IMR-90 (cell line): Measurements from ENCODE around the gene FUT9. TPM values are rescaled to one million over a fixed set of nuclear protein-coding genes. Genes with fewer than 3 reads are reported as not detected.

Experiments
- ATAC-seq: fragments of 200-7000 bp; cut with Tn5 transposase; 2 replicates; pipeline ENCODE4 v1.9.1; 2020; ENCODE audit warnings: low read depth, mild to moderate bottlenecking, moderate library complexity
- BruUV-seq: library from RNA; stranded (reverse); fragments of 400-500 nt; replicated peaks from 2 replicates; lab custom pipeline; 2021; lab: Mats Ljungman, UMichigan
- CTCF ChIA-PET: fragments of 300-600 bp; formaldehyde crosslinking; extraction: SDS; loops from one replicate; lab custom pipeline; 2021; ENCODE audit warnings: antibody characterized with exemption; lab: Yijun Ruan, JAX
- POLR2A ChIA-PET: fragments of 300-600 bp; sonication (Branson Sonifier 250); formaldehyde crosslinking; loops from one replicate; lab custom pipeline; 2022; ENCODE audit warnings: antibody characterized with exemption; ENCODE audit not compliant: unreplicated experiment; lab: Charles Lee
- DNase-seq: peaks from one replicate; pipeline ENCODE4 v3.0.0; 2013
- H2AFZ ChIP-seq: replicated peaks from 2 replicates; pipeline ENCODE3; 2013; ENCODE audit warnings: low read length, mild to moderate bottlenecking; ENCODE audit not compliant: poor library complexity
- H2AK5ac ChIP-seq: 2 replicates; pipeline ENCODE4 v1.6.1; 2013; ENCODE audit warnings: low read depth, low read length, inconsistent platforms
- H2AK9ac ChIP-seq: replicated peaks from 2 replicates; pipeline ENCODE3; 2013; ENCODE audit warnings: mild to moderate bottlenecking, low read depth, low read length, moderate library complexity; ENCODE audit not compliant: poor library complexity
- H2BK120ac ChIP-seq: 2 replicates; pipeline ENCODE4 v1.6.1; 2013; ENCODE audit warnings: low read depth, low read length, inconsistent platforms
- H2BK15ac ChIP-seq: 3 replicates; pipeline ENCODE4 v1.6.1; 2013; ENCODE audit warnings: low read depth, low read length, inconsistent platforms
- H2BK20ac ChIP-seq: 2 replicates; pipeline ENCODE4 v1.6.1; 2013; ENCODE audit warnings: low read depth, mild to moderate bottlenecking, inconsistent platforms, low read length, moderate library complexity
- H2BK5ac ChIP-seq: 2 replicates; pipeline ENCODE4 v1.6.1; 2013; ENCODE audit warnings: mild to moderate bottlenecking, low read depth, low read length, inconsistent platforms; ENCODE audit not compliant: poor library complexity, severe bottlenecking
- H3K14ac ChIP-seq: replicated peaks from 2 replicates; pipeline ENCODE4 v1.6.1; 2013; ENCODE audit warnings: low read depth, low read length, inconsistent platforms
- H3K18ac ChIP-seq: 2 replicates; pipeline ENCODE4 v1.6.1; 2013; ENCODE audit warnings: low read depth, low read length, control low read depth
- H3K23ac ChIP-seq: 2 replicates; pipeline ENCODE4 v1.6.1; 2013; ENCODE audit warnings: low read depth, low read length, inconsistent platforms
- H3K27ac ChIP-seq: 2 replicates; pipeline ENCODE4 v1.5.1; 2013; ENCODE audit warnings: mild to moderate bottlenecking, control low read depth, low read length; ENCODE audit not compliant: insufficient read depth
- H3K27me3 ChIP-seq: 2 replicates; pipeline ENCODE4 v1.6.1; 2013; ENCODE audit warnings: low read length; ENCODE audit not compliant: control insufficient read depth, insufficient read depth
- H3K36me3 ChIP-seq: 2 replicates; pipeline ENCODE4 v1.6.1; 2013; ENCODE audit warnings: low read length, mixed read lengths; ENCODE audit not compliant: control insufficient read depth, insufficient read depth
- H3K4ac ChIP-seq: 2 replicates; pipeline ENCODE4 v1.6.1; 2013; ENCODE audit warnings: low read depth, low read length, inconsistent platforms
- H3K4me1 ChIP-seq: 2 replicates; pipeline ENCODE4 v1.6.1; 2013; ENCODE audit warnings: low read length, mixed read lengths; ENCODE audit not compliant: control insufficient read depth, insufficient read depth
- H3K4me2 ChIP-seq: 2 replicates; pipeline ENCODE4 v1.6.1; 2013; ENCODE audit warnings: low read depth, mild to moderate bottlenecking, control low read depth, low read length, moderate library complexity
- H3K4me3 ChIP-seq: 2 replicates; pipeline ENCODE4 v1.5.1; 2013; ENCODE audit warnings: low read depth, mild to moderate bottlenecking, control low read depth, low read length, moderate library complexity; ENCODE audit not compliant: insufficient read depth
- H3K56ac ChIP-seq: 2 replicates; pipeline ENCODE4 v1.6.1; 2013; ENCODE audit warnings: low read length, inconsistent platforms; ENCODE audit not compliant: insufficient read depth; ENCODE audit errors: extremely low read depth
- H3K79me1 ChIP-seq, 2 experiments: 2 replicates each; pipeline ENCODE4 v1.6.1; 2013; ENCODE audit warnings: low read length in 2 of 2, inconsistent platforms in 1 of 2, low read depth in 1 of 2
- H3K9ac ChIP-seq: 2 replicates; pipeline ENCODE4 v1.6.1; 2013; ENCODE audit warnings: low read depth, low read length, control low read depth
- H3K9me1 ChIP-seq: 2 replicates; pipeline ENCODE4 v1.6.1; 2013; ENCODE audit warnings: low read length, inconsistent platforms; ENCODE audit not compliant: insufficient read depth
- H3K9me3 ChIP-seq: 2 replicates; pipeline ENCODE4 v1.6.1; 2013; ENCODE audit warnings: low read length; ENCODE audit not compliant: control insufficient read depth, insufficient read depth
- H4K20me1 ChIP-seq: 2 replicates; pipeline ENCODE4 v1.6.1; 2013; ENCODE audit warnings: low read length, inconsistent platforms; ENCODE audit not compliant: insufficient read depth
- H4K5ac ChIP-seq: 2 replicates; pipeline ENCODE4 v1.6.1; 2013; ENCODE audit warnings: mild to moderate bottlenecking, low read depth, low read length, control low read depth
- H4K8ac ChIP-seq, 2 experiments: 2 replicates each; pipeline ENCODE4 v1.6.1; 2013; ENCODE audit warnings: low read depth in 2 of 2, low read length in 2 of 2, control low read depth in 1 of 2, inconsistent platforms in 1 of 2
- H4K91ac ChIP-seq: 2 replicates; pipeline ENCODE4 v1.6.1; 2013; ENCODE audit warnings: low read depth, low read length, inconsistent platforms; ENCODE audit not compliant: insufficient read depth
- BHLHE40 ChIP-seq: fragments of 150-350 bp; IDR thresholded peaks from 2 replicates; pipeline ENCODE4 v1.6.1; 2016; ENCODE audit warnings: mild to moderate bottlenecking, low read depth, low read length
- CEBPB ChIP-seq: IDR thresholded peaks from 2 replicates; pipeline ENCODE4 v1.6.1; 2012; ENCODE audit warnings: low read depth, low read length, improper control_type of control experiment
- CHD1 ChIP-seq: IDR thresholded peaks from 2 replicates; pipeline ENCODE4 v1.6.1; 2012; ENCODE audit warnings: low read depth, low read length, improper control_type of control experiment
- CTCF ChIP-seq: conservative IDR thresholded peaks from 2 replicates; pipeline ENCODE4 v1.5.1; 2012; ENCODE audit warnings: mild to moderate bottlenecking, low read depth, low read length, improper control_type of control experiment
- ELK1 ChIP-seq: fragments of 150-350 bp; IDR thresholded peaks from 2 replicates; pipeline ENCODE4 v1.6.1; 2016; ENCODE audit warnings: low read depth, mild to moderate bottlenecking, low read length, moderate library complexity, borderline replicate concordance
- FOS ChIP-seq: fragments of 150-350 bp; IDR thresholded peaks from 2 replicates; pipeline ENCODE4 v1.6.1; 2016; ENCODE audit warnings: low read depth, low read length
- MAFK ChIP-seq: IDR thresholded peaks from 2 replicates; pipeline ENCODE4 v1.6.1; 2012; ENCODE audit warnings: low read depth, low read length, improper control_type of control experiment
- MAZ ChIP-seq: IDR thresholded peaks from 2 replicates; pipeline ENCODE4 v1.6.1; 2012; ENCODE audit warnings: low read depth, mild to moderate bottlenecking, low read length, improper control_type of control experiment, moderate library complexity, borderline replicate concordance
- MXI1 ChIP-seq: IDR thresholded peaks from 2 replicates; pipeline ENCODE4 v1.6.1; 2012; ENCODE audit warnings: low read depth, mild to moderate bottlenecking, low read length, moderate library complexity, borderline replicate concordance
- NFE2L2 ChIP-seq: fragments of 150-350 bp; IDR thresholded peaks from 2 replicates; pipeline ENCODE4 v1.6.1; 2016; ENCODE audit warnings: low read depth, mild to moderate bottlenecking, low read length
- POLR2A ChIP-seq: IDR thresholded peaks from 2 replicates; pipeline ENCODE4 v1.6.1; 2012; ENCODE audit warnings: mild to moderate bottlenecking, low read depth, low read length
- RAD21 ChIP-seq: IDR thresholded peaks from 2 replicates; pipeline ENCODE4 v1.6.1; 2012; ENCODE audit warnings: low read length, improper control_type of control experiment
- RCOR1 ChIP-seq: IDR thresholded peaks from 2 replicates; pipeline ENCODE4 v1.6.1; 2012; ENCODE audit warnings: mild to moderate bottlenecking, low read length, improper control_type of control experiment; ENCODE audit not compliant: insufficient replicate concordance
- RFX5 ChIP-seq: IDR thresholded peaks from 2 replicates; pipeline ENCODE4 v1.8.0; 2012; ENCODE audit warnings: low read depth, mild to moderate bottlenecking, low read length, moderate library complexity
- SMC3 ChIP-seq: fragments of 150-350 bp; IDR thresholded peaks from 2 replicates; pipeline ENCODE4 v1.6.1; 2016; ENCODE audit warnings: low read depth, mild to moderate bottlenecking, antibody characterized with exemption, low read length, moderate library complexity
- USF2 ChIP-seq: fragments of 150-350 bp; IDR thresholded peaks from 2 replicates; pipeline ENCODE4 v1.6.1; 2017; ENCODE audit warnings: mild to moderate bottlenecking, antibody characterized with exemption, low read length, low read depth
- dilution Hi-C: fragments of 300-500 bp; cut with HindIII; formaldehyde crosslinking; loops from one replicate; pipeline ENCODE4 v1.14.3; 2018; ENCODE audit warnings: low sequenced_read_pairs; ENCODE audit not compliant: unreplicated experiment
- in situ Hi-C: fragments of 300-500 bp; cut with MboI; formaldehyde crosslinking; loops from 3 replicates; pipeline ENCODE4 v1.14.3; 2019; ENCODE audit warnings: low sequenced_read_pairs, inconsistent platforms, mixed read lengths
- intact Hi-C: fragments of 100-400 bp; cut with micrococcal nuclease; formaldehyde crosslinking; loops from 2 replicates; pipeline ENCODE4 v1.10.0; 2022
- polyA plus RNA-seq, 3 experiments: library from polyadenylated mRNA; depleted of rRNA; stranded (reverse); fragments of >200 nt; gene quantifications; 2 replicates each; pipeline ENCODE4 v1.2.3, GENCODE V29; 2012; ENCODE audit warnings: low replicate concordance in 1 of 3
- total RNA-seq: library from RNA; depleted of rRNA; stranded (reverse); fragments of >200 nt; gene quantifications from 2 replicates; pipeline ENCODE4 v1.2.3, GENCODE V29; 2012

Gene FUT9
- total and polyA plus RNA-seq, 2 of the 4 experiments (the other 2 are of a cell fraction) = under 0.01 TPM; not detected in 1

- H3K36me3 ChIP-seq = no peaks in the 10 kb centered on the region
- no peak overlapping the region for H2AK9ac ChIP-seq
- H4K20me1 ChIP-seq = no peaks in the 10 kb centered on the region
- H3K18ac ChIP-seq = no peak overlapping the region
- H2BK20ac ChIP-seq = no peak overlapping the region
- no peak overlapping the region for H3K4me3 ChIP-seq
- H3K9ac ChIP-seq = no peak overlapping the region
- H4K8ac ChIP-seq = no peak overlapping the region
- no peak overlapping the region for H3K4me2 ChIP-seq
- POLR2A ChIA-PET = no interaction called here
- no peak for TF ChIP-seq MAFK
- no peak for TF ChIP-seq CHD1
- TF ChIP-seq POLR2A = no peak
- no peak for TF ChIP-seq RAD21
- no peak for TF ChIP-seq CTCF
- no peak for TF ChIP-seq NFE2L2
- no peak for TF ChIP-seq SMC3
- TF ChIP-seq RFX5 = no peak
- TF ChIP-seq BHLHE40 = no peak
- TF ChIP-seq ELK1 = no peak
- TF ChIP-seq RCOR1 = no peak
- TF ChIP-seq CEBPB = no peak
- no peak for TF ChIP-seq FOS
- no peak for TF ChIP-seq MXI1
- no peak for TF ChIP-seq USF2
- TF ChIP-seq MAZ = no peak
- no peak overlapping the region for H3K14ac ChIP-seq
- H3K79me1 ChIP-seq = no peaks in the 10 kb centered on the region
- dilution Hi-C loops = no loop called here
- CTCF ChIA-PET = no interaction called here
- no peak overlapping the region for H4K5ac ChIP-seq
- no peak overlapping the region for H2BK120ac ChIP-seq
- intact Hi-C loops = no loop called here
- no peak overlapping the region for H3K56ac ChIP-seq
- no peak overlapping the region for H4K91ac ChIP-seq
- H3K4me1 ChIP-seq = no peaks in the 10 kb centered on the region
- H2AK5ac ChIP-seq = no peak overlapping the region
- no peak overlapping the region for H3K4ac ChIP-seq
- in situ Hi-C loops = no loop called here
- BruUV-seq = no TSS peak
- no peak overlapping the region for H2BK5ac ChIP-seq
- no peak overlapping the region for H3K27ac ChIP-seq
- peaks cover 6% of the 10 kb centered on the region; the same call in 1 of the 2 replicates for H3K9me3 ChIP-seq
- H2AFZ ChIP-seq = no peak overlapping the region
- no peak overlapping the region for H2BK15ac ChIP-seq
- DNase-seq (no peak), ATAC-seq (no peak)
- no peak overlapping the region for H3K23ac ChIP-seq
- no peaks in the 10 kb centered on the region for H3K27me3 ChIP-seq
- H3K9me1 ChIP-seq = no peaks in the 10 kb centered on the region
These were observed 138.0 kb downstream of the FUT9 start for GRCh38 chr6:96153775-96154174.
